Caco-2 (cell line): ENCODE results near the gene RASA4B. TPM values are rescaled to one million over a fixed set of nuclear protein-coding genes. Genes with fewer than 3 reads are reported as not detected.
A peak's percentile ranks its signal among the peaks of the same experiment; 100 is the strongest.
"Not testable (repeated sequence)": the region's sequence is repeated elsewhere in the genome, so short reads cannot be mapped to it uniquely, and the experiment has no call there.

ENCODE experiments used
- Bru-seq: library from RNA; stranded (reverse); fragments of 400-500 nt; gene quantifications from one replicate; lab custom pipeline; 2021; lab: Mats Ljungman, UMichigan
- BruChase-seq, 2 experiments: library from RNA; stranded (reverse); fragments of 400-500 nt; gene quantifications; one replicate each; lab custom pipeline; 2021; lab: Mats Ljungman, UMichigan
- BruUV-seq: library from RNA; stranded (reverse); fragments of 400-500 nt; replicated peaks from 2 replicates; lab custom pipeline; 2021; lab: Mats Ljungman, UMichigan
- CTCF ChIA-PET: fragments of 300-600 bp; sonication (Branson Sonifier 250); formaldehyde crosslinking; loops from one replicate; lab custom pipeline; 2022; ENCODE audit warnings: antibody characterized with exemption; lab: Charles Lee
- POLR2A ChIA-PET: fragments of 300-600 bp; sonication (Branson Sonifier 250); formaldehyde crosslinking; loops from one replicate; lab custom pipeline; 2022; ENCODE audit warnings: antibody characterized with exemption; lab: Charles Lee
- DNase-seq, 2 experiments: peaks; one replicate each; pipeline versions ENCODE4 v3.0.0 to v3.0.0-alpha.2; 2020 to 2022
- H3K27me3 ChIP-seq: replicated peaks from 2 replicates; pipeline ENCODE4 v1.6.0; 2011; ENCODE audit warnings: low read length; ENCODE audit not compliant: control insufficient read depth, insufficient read depth
- H3K36me3 ChIP-seq: 2 replicates; pipeline ENCODE4 v1.5.1; 2011; ENCODE audit warnings: low read length; ENCODE audit not compliant: control insufficient read depth, insufficient read depth
- H3K4me1 ChIP-seq: fragments of 250-450 bp; sonication (Bioruptor Pico); 2 replicates; pipeline ENCODE4 v1.5.1; 2020; ENCODE audit warnings: mild to moderate bottlenecking
- H3K4me3 ChIP-seq: 2 replicates; pipeline ENCODE4 v1.5.1; 2011; ENCODE audit warnings: low read depth, mild to moderate bottlenecking, control low read depth, low read length
- H3K9me3 ChIP-seq: fragments of 250-450 bp; sonication (Bioruptor Pico); 2 replicates; pipeline ENCODE4 v1.5.1; 2020; ENCODE audit warnings: mild to moderate bottlenecking, moderate library complexity
- H3K27ac Mint-ChIP-seq: one replicate; pipeline ENCODE4 v1.8.0; 2022; ENCODE audit warnings: mixed read lengths; ENCODE audit not compliant: unreplicated experiment
- H3K27me3 Mint-ChIP-seq: one replicate; pipeline ENCODE4 v1.8.0; 2022; ENCODE audit warnings: mixed read lengths; ENCODE audit not compliant: insufficient read depth, unreplicated experiment
- H3K36me3 Mint-ChIP-seq: one replicate; pipeline ENCODE4 v1.8.0; 2022; ENCODE audit warnings: mild to moderate bottlenecking, mixed read lengths; ENCODE audit not compliant: insufficient read depth, unreplicated experiment
- H3K4me1 Mint-ChIP-seq: one replicate; pipeline ENCODE4 v1.8.0; 2022; ENCODE audit warnings: low read depth, mixed read lengths; ENCODE audit not compliant: unreplicated experiment
- H3K4me3 Mint-ChIP-seq: one replicate; pipeline ENCODE4 v1.8.0; 2022; ENCODE audit warnings: mild to moderate bottlenecking, moderate library complexity, mixed read lengths; ENCODE audit not compliant: unreplicated experiment
- H3K9me3 Mint-ChIP-seq: one replicate; pipeline ENCODE4 v1.8.0; 2022; ENCODE audit warnings: mixed read lengths; ENCODE audit not compliant: unreplicated experiment
- intact Hi-C: fragments of 100-400 bp; cut with micrococcal nuclease; formaldehyde crosslinking; loops from one replicate; pipeline ENCODE4 v1.10.0; 2022; ENCODE audit not compliant: unreplicated experiment
- long read RNA-seq: library from polyadenylated mRNA; stranded (forward); transcript quantifications from one replicate; pipeline ENCODE4 v2.0.0, GENCODE V29; 2022
- total RNA-seq: library from RNA; stranded (reverse); gene quantifications from 2 replicates; pipeline ENCODE4 v1.2.3, GENCODE V29; 2022

The RASA4B gene
- 2.9 and 3.2 TPM in 2 replicates for total RNA-seq
- Bru-seq, nascent RNA, result not detected
- BruChase-seq, experiment 1, labeled RNA remaining after a 2-hour chase, result not detected
- BruChase-seq, experiment 2, labeled RNA remaining after a 6-hour chase, result not detected
- long read RNA-seq, result 0 reads

- H3K4me1 ChIP-seq, H3K36me3 ChIP-seq, BruUV-seq, H3K27me3 Mint-ChIP-seq, H3K4me3 ChIP-seq, H3K9me3 Mint-ChIP-seq, H3K4me1 Mint-ChIP-seq, H3K36me3 Mint-ChIP-seq, H3K9me3 ChIP-seq, intact Hi-C loops, H3K27me3 ChIP-seq, CTCF ChIA-PET, POLR2A ChIA-PET, H3K27ac Mint-ChIP-seq: not testable (repeated sequence)
- peak within 1 kb of the TSS; percentile 33 for H3K4me3 Mint-ChIP-seq
- DNase-seq, result peak in 1 of 2 experiments; percentile 3
These were observed at the start of gene RASA4B for GRCh38 chr7:102517550-102518147. Gene RASA4B (minus strand): TSS chr7:102517777. CDS start chr7:102517710, 67 bp downstream.

DNA sequence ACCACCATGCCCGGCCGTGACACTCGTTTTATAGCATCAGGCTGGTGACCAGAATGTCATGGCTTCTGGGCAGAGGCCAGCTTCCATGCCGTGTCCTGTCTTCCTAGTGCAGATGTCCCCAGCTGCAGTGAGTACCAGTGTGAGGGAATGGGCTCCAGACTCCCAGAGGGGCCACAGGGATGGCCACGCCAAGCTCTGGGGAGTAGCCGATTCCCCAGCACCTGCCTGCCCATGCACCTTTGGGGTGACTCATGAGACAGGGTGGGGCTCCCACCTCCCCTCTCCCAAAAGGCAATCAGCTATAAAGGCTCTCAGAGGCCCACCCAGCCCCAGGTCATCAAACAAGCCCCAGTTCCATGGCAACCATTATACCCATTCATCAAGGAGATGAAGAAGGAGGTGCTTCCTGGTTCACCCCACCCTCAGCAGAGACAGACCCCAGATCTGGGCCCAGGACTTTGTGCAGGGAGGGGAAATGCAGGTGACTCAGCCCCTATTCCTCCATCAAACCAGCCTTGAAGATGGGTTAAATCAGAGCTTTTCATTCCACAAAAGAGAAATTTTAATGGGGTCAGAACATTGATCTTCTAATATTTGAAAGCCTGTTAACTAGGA is 33.3 kb upstream of the RASA4B start, which contains the start of gene SPDYE2:
Gene SPDYE2, plus strand, starts transcription at position 419 of the 615 bp plus-strand sequence. CDS start 2,030 bp downstream, outside the sequence.
- CTCF ChIA-PET, BruUV-seq, H3K4me1 ChIP-seq, H3K9me3 Mint-ChIP-seq, H3K4me3 Mint-ChIP-seq, H3K27me3 ChIP-seq, H3K27me3 Mint-ChIP-seq, H3K9me3 ChIP-seq, DNase-seq, intact Hi-C loops, H3K4me3 ChIP-seq, H3K27ac Mint-ChIP-seq, H3K36me3 ChIP-seq, H3K36me3 Mint-ChIP-seq, H3K4me1 Mint-ChIP-seq, POLR2A ChIA-PET: not testable (repeated sequence)

DNA sequence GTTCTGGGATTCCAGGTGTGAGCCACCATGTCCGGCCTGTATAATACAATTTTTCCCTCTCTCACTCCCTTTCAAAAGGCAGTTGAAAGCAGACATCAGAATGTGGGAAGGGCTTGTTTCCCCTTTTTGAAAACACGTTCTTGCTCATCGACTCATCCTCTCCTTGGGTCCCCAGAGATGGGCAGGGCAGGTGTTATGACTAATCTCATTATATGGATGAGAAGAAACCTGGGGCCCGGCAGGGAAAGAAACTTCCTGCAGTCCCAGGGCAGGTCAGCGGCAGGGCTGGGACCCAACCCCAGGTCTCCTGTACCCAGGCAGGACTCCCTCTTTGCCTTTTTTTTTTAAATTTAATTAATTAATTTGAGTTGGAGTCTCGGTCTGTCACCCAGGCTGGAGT is 28.8 kb upstream of the RASA4B start:
- H3K4me3 ChIP-seq, BruUV-seq, H3K27ac Mint-ChIP-seq, H3K4me1 Mint-ChIP-seq, H3K9me3 ChIP-seq, POLR2A ChIA-PET, H3K9me3 Mint-ChIP-seq, intact Hi-C loops, H3K4me1 ChIP-seq, CTCF ChIA-PET, H3K36me3 Mint-ChIP-seq, H3K4me3 Mint-ChIP-seq, H3K27me3 ChIP-seq, H3K27me3 Mint-ChIP-seq, H3K36me3 ChIP-seq: not testable (repeated sequence)
- peak in 1 of 2 experiments; percentile 0 for DNase-seq

- H3K9me3 Mint-ChIP-seq, H3K27ac Mint-ChIP-seq, H3K4me3 Mint-ChIP-seq, BruUV-seq, CTCF ChIA-PET, H3K9me3 ChIP-seq, H3K36me3 ChIP-seq, POLR2A ChIA-PET, H3K4me1 Mint-ChIP-seq, intact Hi-C loops, H3K4me1 ChIP-seq, H3K36me3 Mint-ChIP-seq, H3K27me3 ChIP-seq, H3K27me3 Mint-ChIP-seq, DNase-seq, H3K4me3 ChIP-seq: not testable (repeated sequence)
These were observed 27.7 kb upstream of the RASA4B start for GRCh38 chr7:102545288-102545687.

DNA sequence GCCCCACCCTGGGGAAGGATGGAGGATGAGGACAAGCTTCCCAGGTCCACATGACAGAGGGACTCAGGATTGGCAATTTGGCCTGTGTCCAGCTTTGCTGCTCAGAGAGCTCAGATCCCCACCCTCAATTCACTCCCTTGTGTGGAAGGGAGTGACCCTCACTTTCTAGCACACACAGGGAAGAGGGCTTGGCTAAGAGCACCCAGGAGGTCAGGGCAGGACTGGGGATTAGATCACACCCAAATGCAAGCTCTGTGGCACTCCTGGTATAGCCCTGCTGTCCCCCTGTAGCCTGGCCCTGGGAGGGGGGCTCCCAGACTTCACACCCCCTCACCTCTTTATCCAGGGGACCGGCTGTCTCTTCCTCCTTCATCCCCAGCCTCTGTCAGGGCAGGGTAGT is 26.8 kb upstream of the RASA4B start:
- H3K27me3 Mint-ChIP-seq, POLR2A ChIA-PET, CTCF ChIA-PET, H3K36me3 Mint-ChIP-seq, H3K9me3 Mint-ChIP-seq, H3K36me3 ChIP-seq, H3K4me1 Mint-ChIP-seq, H3K27me3 ChIP-seq, H3K27ac Mint-ChIP-seq, intact Hi-C loops, BruUV-seq, H3K4me3 Mint-ChIP-seq, H3K9me3 ChIP-seq, H3K4me1 ChIP-seq, DNase-seq, H3K4me3 ChIP-seq: not testable (repeated sequence)

DNA sequence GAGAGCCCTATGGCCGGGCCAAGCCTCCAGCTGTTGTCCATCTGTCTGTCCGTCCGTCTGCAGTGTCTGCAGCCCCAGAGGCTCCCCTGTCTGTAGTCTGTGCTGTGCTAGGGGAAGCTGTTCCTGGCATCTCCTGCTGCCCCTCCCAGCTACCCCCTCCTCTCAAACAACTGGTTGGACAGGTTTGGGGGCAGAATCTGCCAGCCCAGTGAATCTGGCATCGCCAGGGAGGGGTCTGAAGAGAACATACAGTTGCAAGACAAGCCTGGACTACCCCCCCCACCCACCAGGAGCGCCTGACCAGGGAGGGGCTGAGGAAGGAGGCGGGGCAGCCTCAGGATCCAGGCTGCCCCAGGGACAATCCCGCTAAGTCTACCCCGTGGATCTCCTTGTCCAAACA is 26.0 kb upstream of the RASA4B start, which contains the start of gene UPK3BL2:
Gene UPK3BL2, minus strand, starts transcription at position 101 of the 400 bp plus-strand sequence. Its CDS starts 60 bp downstream, at position 41.
- H3K36me3 ChIP-seq, H3K4me1 ChIP-seq, H3K9me3 ChIP-seq, H3K9me3 Mint-ChIP-seq, H3K27me3 Mint-ChIP-seq, H3K36me3 Mint-ChIP-seq, H3K4me3 ChIP-seq, CTCF ChIA-PET, H3K27ac Mint-ChIP-seq, H3K4me3 Mint-ChIP-seq, H3K4me1 Mint-ChIP-seq, DNase-seq, intact Hi-C loops, POLR2A ChIA-PET, H3K27me3 ChIP-seq, BruUV-seq: not testable (repeated sequence)

DNA sequence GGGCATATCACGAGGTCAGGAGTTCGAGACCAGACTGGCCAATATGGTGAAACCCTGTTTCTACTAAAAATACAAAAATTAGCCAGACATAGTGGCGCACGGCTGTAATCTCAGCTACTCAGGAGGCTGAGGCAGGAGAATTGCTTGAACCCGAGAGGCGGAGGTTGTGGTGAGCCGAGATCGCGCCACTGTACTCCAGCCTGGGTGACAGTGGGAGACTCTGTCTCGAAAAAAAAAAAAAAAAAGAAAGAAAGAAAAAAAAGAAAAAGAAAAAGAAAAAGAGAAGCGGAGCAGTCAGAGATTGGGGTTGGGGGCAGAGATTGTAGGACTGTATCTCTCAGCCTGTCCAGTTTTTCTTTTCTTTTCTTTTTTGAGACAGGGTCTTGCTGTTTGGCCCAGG is 25.2 kb upstream of the RASA4B start:
- H3K9me3 ChIP-seq, H3K4me3 Mint-ChIP-seq, BruUV-seq, CTCF ChIA-PET, intact Hi-C loops, DNase-seq, H3K4me3 ChIP-seq, POLR2A ChIA-PET, H3K36me3 Mint-ChIP-seq, H3K36me3 ChIP-seq, H3K27ac Mint-ChIP-seq, H3K9me3 Mint-ChIP-seq, H3K4me1 Mint-ChIP-seq, H3K27me3 ChIP-seq, H3K4me1 ChIP-seq, H3K27me3 Mint-ChIP-seq: not testable (repeated sequence)
